Measurements from ENCODE around the gene CR1. TPM values are rescaled to one million over a fixed set of nuclear protein-coding genes. Genes with fewer than 3 reads are reported as not detected.

The CR1 gene
- total RNA-seq, 1 donor from 2014 or later, result 0.51 TPM

GRCh38 chr1:207458414-207458813, 37.5 kb upstream of the CR1 start:
- no peaks in the 10 kb centered on the region for H3K9me3 Mint-ChIP-seq (ENCODE audit: unreplicated experiment)
- H3K4me3 Mint-ChIP-seq (ENCODE audit: unreplicated experiment), result no peak overlapping the region
- no peak for DNase-seq (ENCODE audit: low spot score)
- no peaks in the 10 kb centered on the region for H3K36me3 Mint-ChIP-seq (ENCODE audit: low read depth, unreplicated experiment)
- TF ChIP-seq, protein P1, sequence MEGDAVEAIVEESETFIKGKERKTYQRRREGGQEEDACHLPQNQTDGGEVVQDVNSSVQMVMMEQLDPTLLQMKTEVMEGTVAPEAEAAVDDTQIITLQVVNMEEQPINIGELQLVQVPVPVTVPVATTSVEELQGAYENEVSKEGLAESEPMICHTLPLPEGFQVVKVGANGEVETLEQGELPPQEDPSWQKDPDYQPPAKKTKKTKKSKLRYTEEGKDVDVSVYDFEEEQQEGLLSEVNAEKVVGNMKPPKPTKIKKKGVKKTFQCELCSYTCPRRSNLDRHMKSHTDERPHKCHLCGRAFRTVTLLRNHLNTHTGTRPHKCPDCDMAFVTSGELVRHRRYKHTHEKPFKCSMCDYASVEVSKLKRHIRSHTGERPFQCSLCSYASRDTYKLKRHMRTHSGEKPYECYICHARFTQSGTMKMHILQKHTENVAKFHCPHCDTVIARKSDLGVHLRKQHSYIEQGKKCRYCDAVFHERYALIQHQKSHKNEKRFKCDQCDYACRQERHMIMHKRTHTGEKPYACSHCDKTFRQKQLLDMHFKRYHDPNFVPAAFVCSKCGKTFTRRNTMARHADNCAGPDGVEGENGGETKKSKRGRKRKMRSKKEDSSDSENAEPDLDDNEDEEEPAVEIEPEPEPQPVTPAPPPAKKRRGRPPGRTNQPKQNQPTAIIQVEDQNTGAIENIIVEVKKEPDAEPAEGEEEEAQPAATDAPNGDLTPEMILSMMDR (IDR thresholded peaks at IDR 0.05; ENCODE audit: unreplicated experiment), result no peak
- peaks cover 4% of the 10 kb centered on the region for H3K27me3 Mint-ChIP-seq (ENCODE audit: unreplicated experiment)
- H3K4me1 Mint-ChIP-seq (ENCODE audit: unreplicated experiment), result no peaks in the 10 kb centered on the region
- no peak overlapping the region for H3K27ac Mint-ChIP-seq (ENCODE audit: unreplicated experiment)

DNA sequence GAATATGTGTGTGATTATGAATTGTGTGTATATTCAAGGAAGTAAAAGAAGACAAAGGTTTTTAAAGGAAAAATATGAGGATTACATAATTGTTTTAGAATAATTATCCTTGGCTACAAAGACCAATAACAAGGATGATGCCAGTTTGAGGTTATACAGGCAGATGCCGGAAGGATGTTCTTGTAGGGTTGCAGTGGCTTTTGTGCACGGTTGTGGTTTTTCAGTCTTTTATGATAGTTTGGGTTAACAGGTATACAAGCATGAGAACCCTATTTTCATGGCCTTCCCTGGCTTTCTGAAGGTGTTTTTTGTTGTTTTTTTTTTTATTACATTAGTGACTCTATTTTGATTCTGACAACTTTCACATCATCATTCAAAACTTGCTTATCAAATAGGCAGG, 36.9 kb upstream of the CR1 start:
- H3K4me1 Mint-ChIP-seq (ENCODE audit: unreplicated experiment), result no peaks in the 10 kb centered on the region
- H3K27me3 Mint-ChIP-seq (ENCODE audit: unreplicated experiment), result peaks cover 4% of the 10 kb centered on the region
- no peaks in the 10 kb centered on the region for H3K9me3 Mint-ChIP-seq (ENCODE audit: unreplicated experiment)
- H3K27ac Mint-ChIP-seq (ENCODE audit: unreplicated experiment), result no peak overlapping the region
- H3K36me3 Mint-ChIP-seq (ENCODE audit: low read depth, unreplicated experiment), result no peaks in the 10 kb centered on the region
- TF ChIP-seq, protein P1 (IDR thresholded peaks at IDR 0.05; ENCODE audit: unreplicated experiment), result no peak
- no peak for DNase-seq (ENCODE audit: low spot score)
- H3K4me3 Mint-ChIP-seq (ENCODE audit: unreplicated experiment), result no peak overlapping the region

DNA sequence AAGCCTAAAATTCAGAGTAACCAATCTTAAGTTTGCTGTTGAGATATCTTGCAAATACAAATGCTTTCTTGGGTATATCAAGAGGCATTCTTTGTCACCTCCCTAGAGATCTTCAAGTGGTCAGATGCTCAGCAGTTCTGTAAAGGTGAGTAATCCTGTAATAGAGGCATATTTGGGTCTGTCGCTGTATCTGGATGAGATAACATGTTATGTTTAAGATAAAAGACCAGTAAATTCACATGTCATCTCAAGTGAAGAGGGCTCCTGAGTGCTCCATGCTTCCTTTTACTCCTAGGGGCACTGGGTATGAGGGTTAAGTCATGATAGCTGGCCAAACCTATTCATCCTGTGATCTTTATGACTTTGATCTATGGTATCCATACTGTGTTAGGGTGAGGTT, 34.3 kb upstream of the CR1 start:
- Mint-ChIP-seq H3K27me3 (ENCODE audit: unreplicated experiment) (no peaks in the 10 kb centered on the region), H3K27ac (ENCODE audit: unreplicated experiment) (no peak overlapping the region), H3K36me3 (ENCODE audit: low read depth, unreplicated experiment) (no peaks in the 10 kb centered on the region), H3K4me1 (ENCODE audit: unreplicated experiment) (no peaks in the 10 kb centered on the region), H3K9me3 (ENCODE audit: unreplicated experiment) (no peaks in the 10 kb centered on the region), H3K4me3 (ENCODE audit: unreplicated experiment) (no peak overlapping the region)
- no peak for DNase-seq (ENCODE audit: low spot score)
- TF ChIP-seq, protein P1 (IDR thresholded peaks at IDR 0.05; ENCODE audit: unreplicated experiment), result no peak

- TF ChIP-seq, protein P1 (IDR thresholded peaks at IDR 0.05; ENCODE audit: unreplicated experiment), result no peak
- no peak overlapping the region for H3K27ac Mint-ChIP-seq (ENCODE audit: unreplicated experiment)
- H3K36me3 Mint-ChIP-seq (ENCODE audit: low read depth, unreplicated experiment), result no peaks in the 10 kb centered on the region
These were observed 33.4 kb upstream of the CR1 start for GRCh38 chr1:207462535-207462934.

GRCh38 chr1:207463021-207463420, 32.9 kb upstream of the CR1 start:
- no peaks in the 10 kb centered on the region for H3K9me3 Mint-ChIP-seq (ENCODE audit: unreplicated experiment)
- TF ChIP-seq, protein P1 (IDR thresholded peaks at IDR 0.05; ENCODE audit: unreplicated experiment), result no peak
- no peaks in the 10 kb centered on the region for H3K27me3 Mint-ChIP-seq (ENCODE audit: unreplicated experiment)

More at GRCh38 chr1:207462535-207462934, 33.4 kb upstream of the CR1 start:
- Mint-ChIP-seq H3K9me3 (ENCODE audit: unreplicated experiment) (no peaks in the 10 kb centered on the region), H3K4me1 (ENCODE audit: unreplicated experiment) (no peaks in the 10 kb centered on the region), H3K27me3 (ENCODE audit: unreplicated experiment) (no peaks in the 10 kb centered on the region), H3K4me3 (ENCODE audit: unreplicated experiment) (no peak overlapping the region)
- DNase-seq (ENCODE audit: low spot score), result no peak

More at GRCh38 chr1:207463021-207463420, 32.9 kb upstream of the CR1 start:
- Mint-ChIP-seq H3K4me1 (ENCODE audit: unreplicated experiment) (no peaks in the 10 kb centered on the region), H3K27ac (ENCODE audit: unreplicated experiment) (no peak overlapping the region), H3K4me3 (ENCODE audit: unreplicated experiment) (no peak overlapping the region), H3K36me3 (ENCODE audit: low read depth, unreplicated experiment) (no peaks in the 10 kb centered on the region)
- DNase-seq (ENCODE audit: low spot score), result no peak

All from endothelial cell (in vitro differentiated cells).